SK-N-SH (cell line): ENCODE data around the gene HHLA2. TPM values are rescaled to one million over a fixed set of nuclear protein-coding genes. Genes with fewer than 3 reads are reported as not detected.
A peak's percentile ranks its signal among the peaks of the same experiment; 100 is the strongest.

Experiments
- CTCF ChIA-PET: fragments of 300-600, 350-600 bp; formaldehyde crosslinking; extraction: SDS; loops from one replicate; lab custom pipeline; 2021; lab: Yijun Ruan, JAX
- POLR2A ChIA-PET: fragments of 350-600 bp; sonication (Branson Sonifier 250); formaldehyde crosslinking; extraction: SDS; loops from one replicate; lab custom pipeline; 2020; ENCODE audit warnings: antibody characterized with exemption, inconsistent platforms; lab: Yijun Ruan, JAX
- DNase-seq: peaks from one replicate; pipeline ENCODE4 v3.0.0; 2012
- H2AFZ ChIP-seq: fragments of 200-600 bp; sonication (generic); 2 replicates; pipeline ENCODE4 v1.8.1; 2016; ENCODE audit warnings: antibody characterized with exemption, mild to moderate bottlenecking, low read depth
- H3F3A ChIP-seq: fragments of 200-600 bp; sonication (generic); replicated peaks from 2 replicates; pipeline ENCODE3; 2016; ENCODE audit warnings: antibody characterized with exemption, mild to moderate bottlenecking; ENCODE audit not compliant: insufficient read depth
- H3K27ac ChIP-seq, 2 experiments: fragments of 200-500 bp in 1 of 2; fragments of 200-600 bp in 1 of 2; sonication (Bioruptor generic) in 1 of 2; sonication (generic), shearing (Covaris generic) in 1 of 2; 2 replicates each; pipeline versions ENCODE4 v1.5.1 to v1.6.1; 2014 to 2016; ENCODE audit warnings: low read depth in 2 of 2, inconsistent platforms in 1 of 2, low read length in 1 of 2, mild to moderate bottlenecking in 1 of 2, mixed read lengths in 1 of 2
- H3K27me3 ChIP-seq: fragments of 200-600 bp; sonication (generic), shearing (Covaris generic); 2 replicates; pipeline ENCODE4 v1.6.1; 2016; ENCODE audit warnings: mixed run types; ENCODE audit not compliant: insufficient read depth
- H3K36me3 ChIP-seq, 2 experiments: fragments of 200-500 bp in 1 of 2; fragments of 200-600 bp in 1 of 2; sonication (Bioruptor generic) in 1 of 2; sonication (generic) in 1 of 2; replicated peaks in 1 of 2; 2 replicates each; pipeline versions ENCODE3 to v1.5.1; 2014 to 2016; ENCODE audit warnings: low read length in 1 of 2, mild to moderate bottlenecking in 1 of 2; ENCODE audit not compliant: insufficient read depth in 2 of 2, control insufficient read depth in 1 of 2
- H3K4me1 ChIP-seq, 2 experiments: fragments of 200-500 bp in 1 of 2; fragments of 200-600 bp in 1 of 2; sonication (Bioruptor generic) in 1 of 2; sonication (generic), shearing (Covaris generic) in 1 of 2; 2 replicates each; pipeline versions ENCODE4 v1.5.1 to v1.6.1; 2014 to 2016; ENCODE audit warnings: low read depth in 1 of 2, low read length in 1 of 2, mixed run types in 1 of 2; ENCODE audit not compliant: insufficient read depth in 2 of 2, control insufficient read depth in 1 of 2
- H3K4me2 ChIP-seq: fragments of 200-600 bp; sonication (generic), shearing (Covaris generic); 2 replicates; pipeline ENCODE4 v1.6.1; 2017; ENCODE audit warnings: mixed run types
- H3K4me3 ChIP-seq, 2 experiments: fragments of 200-500 bp in 1 of 2; fragments of 200-600 bp in 1 of 2; sonication (Bioruptor generic) in 1 of 2; sonication (generic), shearing (Covaris generic) in 1 of 2; 2 replicates each; pipeline versions ENCODE4 v1.5.1 to v1.8.1; 2014 to 2016; ENCODE audit warnings: low read depth in 2 of 2, inconsistent platforms in 1 of 2, low read length in 1 of 2, mild to moderate bottlenecking in 1 of 2, mixed read lengths in 1 of 2, moderate library complexity in 1 of 2
- H3K79me2 ChIP-seq: fragments of 200-600 bp; sonication (generic); 2 replicates; pipeline ENCODE4 v1.8.1; 2017; ENCODE audit warnings: mild to moderate bottlenecking; ENCODE audit not compliant: insufficient read depth
- H3K9ac ChIP-seq: fragments of 200-600 bp; sonication (generic); 2 replicates; pipeline ENCODE4 v1.6.1; 2017; ENCODE audit warnings: mixed run types
- H3K9me2 ChIP-seq: fragments of 200-600 bp; sonication (generic); 2 replicates; pipeline ENCODE4 v1.6.1; 2017; ENCODE audit warnings: mixed run types
- H3K9me3 ChIP-seq: fragments of 200-600 bp; sonication (generic); 2 replicates; pipeline ENCODE4 v1.6.1; 2017; ENCODE audit warnings: mixed run types, mild to moderate bottlenecking, moderate library complexity
- H4K20me1 ChIP-seq: fragments of 200-600 bp; sonication (generic); 2 replicates; pipeline ENCODE4 v1.6.1; 2017; ENCODE audit warnings: mild to moderate bottlenecking, mixed run types; ENCODE audit not compliant: insufficient read depth
- CHD2 ChIP-seq: fragments of 150-350 bp; IDR thresholded peaks from 2 replicates; pipeline ENCODE4 v1.6.1; 2018; ENCODE audit warnings: low read length; ENCODE audit not compliant: partially characterized antibody
- EP300 ChIP-seq, 2 experiments: IDR thresholded peaks; 2 replicates each; pipeline versions ENCODE4 v1.4.0 to v1.6.1; 2012; ENCODE audit warnings: borderline replicate concordance in 1 of 2, low read depth in 1 of 2, low read length in 1 of 2
- FOXJ3 ChIP-seq: sonication (generic); formaldehyde crosslinking; IDR thresholded peaks from 2 replicates; pipeline ENCODE4 v1.5.1; 2020; ENCODE audit warnings: mild to moderate bottlenecking, missing genetic modification reagents
- GATA2 ChIP-seq: sonication (generic); formaldehyde crosslinking; IDR thresholded peaks from 2 replicates; pipeline ENCODE4 v1.5.0; 2020; ENCODE audit warnings: mild to moderate bottlenecking, missing genetic modification reagents
- IRF3 ChIP-seq: fragments of 150-350 bp; IDR thresholded peaks from 2 replicates; pipeline ENCODE4 v1.6.1; 2016; ENCODE audit warnings: mild to moderate bottlenecking, low read depth, low read length
- MEF2A ChIP-seq: IDR thresholded peaks from 2 replicates; pipeline ENCODE4 v1.4.0; 2012; ENCODE audit warnings: low read depth, borderline replicate concordance
- NFIC ChIP-seq: IDR thresholded peaks from 2 replicates; pipeline ENCODE4 v1.4.0; 2012; ENCODE audit warnings: borderline replicate concordance
- NRF1 ChIP-seq: IDR thresholded peaks from 2 replicates; pipeline ENCODE4 v1.6.1; 2012; ENCODE audit warnings: low read depth, mild to moderate bottlenecking, low read length
- POLR2AphosphoS5 ChIP-seq: IDR thresholded peaks from 2 replicates; pipeline ENCODE4 v1.6.1; 2012; ENCODE audit warnings: low read depth, low read length
- RAD21 ChIP-seq: IDR thresholded peaks from 2 replicates; pipeline ENCODE4 v1.6.1; 2012; ENCODE audit warnings: mild to moderate bottlenecking, low read length
- RCOR1 ChIP-seq: fragments of 150-350 bp; IDR thresholded peaks from 2 replicates; pipeline ENCODE4 v1.6.1; 2017; ENCODE audit warnings: antibody characterized with exemption, low read length
- RFX5 ChIP-seq: IDR thresholded peaks from 2 replicates; pipeline ENCODE4 v1.6.1; 2012; ENCODE audit warnings: mild to moderate bottlenecking, improper control_type of control experiment, low read length
- SIN3A ChIP-seq: IDR thresholded peaks from 2 replicates; pipeline ENCODE4 v1.6.1; 2012; ENCODE audit warnings: low read depth, mild to moderate bottlenecking, low read length, moderate library complexity, borderline replicate concordance
- SMC3 ChIP-seq: IDR thresholded peaks from 2 replicates; pipeline ENCODE4 v1.6.1; 2012; ENCODE audit warnings: low read depth, low read length, improper control_type of control experiment
- TAF1 ChIP-seq: IDR thresholded peaks from 2 replicates; pipeline ENCODE4 v1.6.1; 2012; ENCODE audit warnings: low read depth, mild to moderate bottlenecking, low read length, moderate library complexity, borderline replicate concordance
- TEAD4 ChIP-seq: IDR thresholded peaks from 2 replicates; pipeline ENCODE4 v1.4.0; 2012; ENCODE audit warnings: mild to moderate bottlenecking, borderline replicate concordance; ENCODE audit not compliant: insufficient read depth
- YY1 ChIP-seq: IDR thresholded peaks from 2 replicates; pipeline ENCODE4 v1.4.0; 2012; ENCODE audit warnings: low read depth, mild to moderate bottlenecking
- WGBS: methylation state at CpG from one replicate; pipeline ENCODE4 v1.1.6; 2017; ENCODE audit warnings: low lambda C conversion rate; 5-methylcytosine and 5-hydroxymethylcytosine counted together
- polyA plus RNA-seq, 3 experiments: library from polyadenylated mRNA; depleted of rRNA; stranded (reverse); fragments of >200 nt; gene quantifications; 2 replicates each; pipeline ENCODE4 v1.2.3, GENCODE V29; 2012
- TF ChIP-seq, protein P1 (sequence below): IDR thresholded peaks from 2 replicates; pipeline ENCODE4 v1.6.1; 2012; ENCODE audit warnings: mild to moderate bottlenecking, low read depth, low read length, moderate library complexity
- TF ChIP-seq, protein P2 (sequence below): fragments of 200-600 bp; sonication (generic); IDR thresholded peaks from 2 replicates; pipeline ENCODE4 v1.6.1; 2017; ENCODE audit warnings: antibody characterized with exemption, mild to moderate bottlenecking, moderate library complexity

The HHLA2 gene
- polyA plus RNA-seq, 1 of the 3 experiments (the other 2 are of a cell fraction), result not detected

DNA sequence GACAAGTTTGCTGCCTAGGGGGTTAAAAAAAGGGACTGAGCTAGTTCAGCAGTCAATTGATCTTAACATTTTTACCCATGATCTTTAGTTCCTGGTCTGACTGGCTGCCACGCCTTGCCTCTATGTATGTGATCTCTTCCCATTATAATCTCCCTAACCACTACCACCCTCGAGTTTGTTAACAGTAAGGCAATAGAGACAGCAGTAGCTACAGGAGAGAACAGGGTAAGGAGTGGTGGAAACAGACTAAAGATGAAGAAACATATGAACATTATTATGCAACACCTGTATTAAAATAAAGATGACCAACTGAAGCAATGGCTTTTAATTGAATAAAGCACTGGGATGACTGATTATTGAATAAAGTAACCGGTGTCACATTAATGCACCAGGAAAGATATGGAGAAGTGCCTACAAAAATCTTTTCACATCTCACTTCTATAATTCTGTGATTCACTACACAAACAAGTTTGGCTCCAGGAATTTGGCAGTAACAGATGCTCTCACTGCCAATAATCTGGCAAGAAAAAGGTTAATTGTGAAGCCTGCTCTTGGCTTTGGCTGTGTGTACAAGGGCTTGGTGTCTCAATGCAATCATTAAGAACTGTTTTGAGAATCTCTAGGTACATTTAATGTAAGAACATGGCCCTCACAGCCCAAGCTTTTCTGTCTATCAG is 95.7 kb downstream of the HHLA2 start:
- no peaks in the 10 kb centered on the region for H3K79me2 ChIP-seq
- H2AFZ ChIP-seq, result no peak overlapping the region
- H3K27me3 ChIP-seq, result no peaks in the 10 kb centered on the region
- H3K9me3 ChIP-seq, result no peaks in the 10 kb centered on the region
- no peaks in the 10 kb centered on the region for H3K36me3 ChIP-seq
- H3K9me2 ChIP-seq, result no peaks in the 10 kb centered on the region
- H3K4me2 ChIP-seq, result 0 out of 2 replicates have a peak overlapping the region, but pooled peaks have one; percentile 10
- H3F3A ChIP-seq, result no peaks in the 10 kb centered on the region
- 66% methylated on average over 3 of the region's 3 CpGs for WGBS
- H3K4me1 ChIP-seq, result peaks cover 6 to 10% of the 10 kb centered on the region in 2 experiments; a peak in 2 of 4 replicates
- H4K20me1 ChIP-seq, result no peaks in the 10 kb centered on the region
- DNase-seq, result no peak
- no peak overlapping the region for H3K4me3 ChIP-seq
- ChIA-PET CTCF (interaction anchor here (1.3 to 1.4 kb wide), 2 partner anchors 9 to 86 kb away, joined by 3 read pairs; no protein-coding TSS in a partner anchor), POLR2A (interaction anchor here (1.5 kb wide), 1 partner anchor 13 kb away, joined by 4 read pairs; no protein-coding TSS in a partner anchor)
- H3K9ac ChIP-seq, result no peak overlapping the region
- no peak overlapping the region for H3K27ac ChIP-seq
- TF ChIP-seq NFIC (peak; percentile 56; the same call in 1 of the 2 replicates), RCOR1 (no peak)

GRCh38 chr3:108393128-108393900 is 97.0 kb downstream of the HHLA2 start:
- H3K9me2 ChIP-seq, result no peaks in the 10 kb centered on the region
- WGBS, result 100% methylated on average over 2 of the region's 3 CpGs
- no peaks in the 10 kb centered on the region for H3K9me3 ChIP-seq
- peaks cover 5 to 10% of the 10 kb centered on the region in 2 experiments; a peak in 2 of 4 replicates for H3K4me1 ChIP-seq
- CTCF ChIA-PET, result interaction anchor here (0.6 to 1.4 kb wide), 4 partner anchors 12 to 398 kb away, joined by 3 to 6 read pairs (median 3); no protein-coding TSS in a partner anchor
- no peak overlapping the region for H3K4me2 ChIP-seq
- H2AFZ ChIP-seq, result no peak overlapping the region
- H3K4me3 ChIP-seq, result no peak overlapping the region
- no peaks in the 10 kb centered on the region for H3K27me3 ChIP-seq
- POLR2A ChIA-PET, result interaction anchor here (1.5 kb wide), 1 partner anchor 11 kb away, joined by 4 read pairs; no protein-coding TSS in a partner anchor
- no peaks in the 10 kb centered on the region for H3K79me2 ChIP-seq
- no peaks in the 10 kb centered on the region for H3F3A ChIP-seq
- H3K36me3 ChIP-seq, result no peaks in the 10 kb centered on the region
- TF ChIP-seq GATA2 (CRISPR knock-in tag) (no peak), TAF1 (no peak), MEF2A (no peak), TEAD4 (no peak), SIN3A (no peak), RAD21 (no peak), IRF3 (no peak), SMC3 (no peak), FOXJ3 (CRISPR knock-in tag) (no peak), POLR2AphosphoS5 (no peak), YY1 (no peak), RCOR1 (no peak), CHD2 (no peak), RFX5 (no peak), EP300 (IDR thresholded peaks at IDR 0.05; ENCODE audit: borderline replicate concordance in 1 of 2, low read depth in 1 of 2, low read length in 1 of 2) (no peak), NRF1 (no peak)
- TF ChIP-seq, protein P1, sequence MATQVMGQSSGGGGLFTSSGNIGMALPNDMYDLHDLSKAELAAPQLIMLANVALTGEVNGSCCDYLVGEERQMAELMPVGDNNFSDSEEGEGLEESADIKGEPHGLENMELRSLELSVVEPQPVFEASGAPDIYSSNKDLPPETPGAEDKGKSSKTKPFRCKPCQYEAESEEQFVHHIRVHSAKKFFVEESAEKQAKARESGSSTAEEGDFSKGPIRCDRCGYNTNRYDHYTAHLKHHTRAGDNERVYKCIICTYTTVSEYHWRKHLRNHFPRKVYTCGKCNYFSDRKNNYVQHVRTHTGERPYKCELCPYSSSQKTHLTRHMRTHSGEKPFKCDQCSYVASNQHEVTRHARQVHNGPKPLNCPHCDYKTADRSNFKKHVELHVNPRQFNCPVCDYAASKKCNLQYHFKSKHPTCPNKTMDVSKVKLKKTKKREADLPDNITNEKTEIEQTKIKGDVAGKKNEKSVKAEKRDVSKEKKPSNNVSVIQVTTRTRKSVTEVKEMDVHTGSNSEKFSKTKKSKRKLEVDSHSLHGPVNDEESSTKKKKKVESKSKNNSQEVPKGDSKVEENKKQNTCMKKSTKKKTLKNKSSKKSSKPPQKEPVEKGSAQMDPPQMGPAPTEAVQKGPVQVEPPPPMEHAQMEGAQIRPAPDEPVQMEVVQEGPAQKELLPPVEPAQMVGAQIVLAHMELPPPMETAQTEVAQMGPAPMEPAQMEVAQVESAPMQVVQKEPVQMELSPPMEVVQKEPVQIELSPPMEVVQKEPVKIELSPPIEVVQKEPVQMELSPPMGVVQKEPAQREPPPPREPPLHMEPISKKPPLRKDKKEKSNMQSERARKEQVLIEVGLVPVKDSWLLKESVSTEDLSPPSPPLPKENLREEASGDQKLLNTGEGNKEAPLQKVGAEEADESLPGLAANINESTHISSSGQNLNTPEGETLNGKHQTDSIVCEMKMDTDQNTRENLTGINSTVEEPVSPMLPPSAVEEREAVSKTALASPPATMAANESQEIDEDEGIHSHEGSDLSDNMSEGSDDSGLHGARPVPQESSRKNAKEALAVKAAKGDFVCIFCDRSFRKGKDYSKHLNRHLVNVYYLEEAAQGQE, result no peak
- TF ChIP-seq, protein P2, sequence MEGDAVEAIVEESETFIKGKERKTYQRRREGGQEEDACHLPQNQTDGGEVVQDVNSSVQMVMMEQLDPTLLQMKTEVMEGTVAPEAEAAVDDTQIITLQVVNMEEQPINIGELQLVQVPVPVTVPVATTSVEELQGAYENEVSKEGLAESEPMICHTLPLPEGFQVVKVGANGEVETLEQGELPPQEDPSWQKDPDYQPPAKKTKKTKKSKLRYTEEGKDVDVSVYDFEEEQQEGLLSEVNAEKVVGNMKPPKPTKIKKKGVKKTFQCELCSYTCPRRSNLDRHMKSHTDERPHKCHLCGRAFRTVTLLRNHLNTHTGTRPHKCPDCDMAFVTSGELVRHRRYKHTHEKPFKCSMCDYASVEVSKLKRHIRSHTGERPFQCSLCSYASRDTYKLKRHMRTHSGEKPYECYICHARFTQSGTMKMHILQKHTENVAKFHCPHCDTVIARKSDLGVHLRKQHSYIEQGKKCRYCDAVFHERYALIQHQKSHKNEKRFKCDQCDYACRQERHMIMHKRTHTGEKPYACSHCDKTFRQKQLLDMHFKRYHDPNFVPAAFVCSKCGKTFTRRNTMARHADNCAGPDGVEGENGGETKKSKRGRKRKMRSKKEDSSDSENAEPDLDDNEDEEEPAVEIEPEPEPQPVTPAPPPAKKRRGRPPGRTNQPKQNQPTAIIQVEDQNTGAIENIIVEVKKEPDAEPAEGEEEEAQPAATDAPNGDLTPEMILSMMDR, result no peak
- H3K27ac ChIP-seq, result no peak overlapping the region
- H4K20me1 ChIP-seq, result no peaks in the 10 kb centered on the region
- DNase-seq, result no peak
- no peak overlapping the region for H3K9ac ChIP-seq
